Breast epithelium (tissue), 4 donors: Measurements from ENCODE around the gene PLPP1. TPM values are rescaled to one million over a fixed set of nuclear protein-coding genes. Genes with fewer than 3 reads are reported as not detected.
A peak's percentile ranks its signal among the peaks of the same experiment; 100 is the strongest.

Experiments used
- DNase-seq, 2 donors: peaks; one replicate each; pipeline ENCODE4 v3.0.0-alpha.2; 2019; ENCODE audit warnings: low spot score in 2 of 2
- H3K27ac ChIP-seq, 2 donors: fragments of 200-600 bp; sonication (generic) in 1 of 2; one replicate each; pipeline ENCODE4 v1.5.1; 2016 to 2019; ENCODE audit warnings: mild to moderate bottlenecking in 1 of 2
- H3K27me3 ChIP-seq, 2 donors: fragments of 200-600 bp; sonication (generic) in 1 of 2; one replicate each; pipeline versions ENCODE4 v1.5.1 to v1.6.0; 2017 to 2019; ENCODE audit warnings: control low read depth in 1 of 2, mild to moderate bottlenecking in 1 of 2
- H3K36me3 ChIP-seq: fragments of 200-600 bp; one replicate; pipeline ENCODE4 v1.5.1; 2019
- H3K4me1 ChIP-seq, 2 donors: fragments of 200-600 bp; sonication (generic); one replicate each; pipeline ENCODE4 v1.5.1; 2016 to 2019; ENCODE audit warnings: control low read depth in 1 of 2
- H3K4me3 ChIP-seq, 3 donors: fragments of 200-600 bp; sonication (generic); 1 replicate in 2 of 3; 2 replicates in 1 of 3; pipeline ENCODE4 v1.5.1; 2016 to 2019; ENCODE audit warnings: mild to moderate bottlenecking in 3 of 3, moderate library complexity in 2 of 3
- H3K9me3 ChIP-seq, 2 donors: fragments of 200-600 bp; sonication (generic) in 1 of 2; one replicate each; pipeline ENCODE4 v1.5.1; 2016 to 2019; ENCODE audit warnings: control low read depth in 1 of 2
- POLR2A ChIP-seq: fragments of 450-650 bp; IDR thresholded peaks from one replicate; pipeline ENCODE4 v1.6.1; 2016; ENCODE audit warnings: antibody characterized with exemption, mild to moderate bottlenecking, moderate library complexity
- POLR2AphosphoS5 ChIP-seq, 3 donors: sonication (generic); formaldehyde crosslinking; IDR thresholded peaks; one replicate each; pipeline ENCODE4 v1.6.1; 2017; ENCODE audit warnings: antibody characterized with exemption in 3 of 3
- intact Hi-C: fragments of 100-400 bp; cut with DNase I; formaldehyde crosslinking; loops from one replicate; pipeline ENCODE4 v1.15.1; 2023; ENCODE audit warnings: low total_unique reads
- total RNA-seq, 3 donors: library from RNA; depleted of rRNA; stranded (reverse); fragments of >200 nt; gene quantifications; one replicate each; pipeline ENCODE4 v1.1.0, GENCODE V29; 2016
- TF ChIP-seq, protein P1 (sequence below), 3 donors: fragments of 450-650 bp; IDR thresholded peaks; one replicate each; pipeline ENCODE4 v1.5.1; 2016 to 2017; ENCODE audit warnings: antibody characterized with exemption in 3 of 3, mild to moderate bottlenecking in 3 of 3, moderate library complexity in 3 of 3

Gene PLPP1
- total RNA-seq, 3 donors from 2014 or later = 177 to 339 (median 237) TPM

- H3K4me3 ChIP-seq = no peak overlapping the region
- no peak for DNase-seq
- intact Hi-C loops = no loop called here
- peaks cover 6% of the 10 kb centered on the region for H3K36me3 ChIP-seq
- no peaks in the 10 kb centered on the region for H3K27me3 ChIP-seq
- no peaks in the 10 kb centered on the region for H3K4me1 ChIP-seq
- no peak overlapping the region for H3K27ac ChIP-seq
- TF ChIP-seq POLR2A (no peak), POLR2AphosphoS5 (IDR thresholded peaks at IDR 0.05) (no peak)
- TF ChIP-seq, protein P1, sequence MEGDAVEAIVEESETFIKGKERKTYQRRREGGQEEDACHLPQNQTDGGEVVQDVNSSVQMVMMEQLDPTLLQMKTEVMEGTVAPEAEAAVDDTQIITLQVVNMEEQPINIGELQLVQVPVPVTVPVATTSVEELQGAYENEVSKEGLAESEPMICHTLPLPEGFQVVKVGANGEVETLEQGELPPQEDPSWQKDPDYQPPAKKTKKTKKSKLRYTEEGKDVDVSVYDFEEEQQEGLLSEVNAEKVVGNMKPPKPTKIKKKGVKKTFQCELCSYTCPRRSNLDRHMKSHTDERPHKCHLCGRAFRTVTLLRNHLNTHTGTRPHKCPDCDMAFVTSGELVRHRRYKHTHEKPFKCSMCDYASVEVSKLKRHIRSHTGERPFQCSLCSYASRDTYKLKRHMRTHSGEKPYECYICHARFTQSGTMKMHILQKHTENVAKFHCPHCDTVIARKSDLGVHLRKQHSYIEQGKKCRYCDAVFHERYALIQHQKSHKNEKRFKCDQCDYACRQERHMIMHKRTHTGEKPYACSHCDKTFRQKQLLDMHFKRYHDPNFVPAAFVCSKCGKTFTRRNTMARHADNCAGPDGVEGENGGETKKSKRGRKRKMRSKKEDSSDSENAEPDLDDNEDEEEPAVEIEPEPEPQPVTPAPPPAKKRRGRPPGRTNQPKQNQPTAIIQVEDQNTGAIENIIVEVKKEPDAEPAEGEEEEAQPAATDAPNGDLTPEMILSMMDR (IDR thresholded peaks at IDR 0.05) = no peak
- H3K9me3 ChIP-seq = no peaks in the 10 kb centered on the region
Measured at GRCh38 chr5:55427157-55427556, 107.6 kb downstream of the PLPP1 start.

DNA sequence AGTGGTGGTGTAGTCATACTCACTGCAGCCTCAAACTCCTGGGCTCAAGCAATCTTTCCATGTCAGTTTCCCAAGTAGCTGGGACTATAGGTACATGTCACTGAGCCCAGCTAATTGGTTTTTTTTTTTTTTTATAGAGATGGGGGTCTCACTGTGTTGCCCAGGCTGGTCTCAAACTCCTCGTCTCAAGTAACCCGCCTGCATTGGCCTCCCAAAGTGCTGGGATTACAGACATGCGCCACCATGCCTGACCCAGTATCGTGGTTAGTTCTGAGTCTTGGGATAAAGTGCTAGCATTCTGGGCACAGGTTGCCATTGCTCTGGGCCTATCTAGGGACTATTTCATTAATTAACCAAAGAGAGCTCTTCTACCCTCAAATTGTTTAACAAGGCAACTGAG is 108.3 kb downstream of the PLPP1 start:
- Histone ChIP-seq H3K9me3 (no peaks in the 10 kb centered on the region), H3K27me3 (no peaks in the 10 kb centered on the region), H3K4me3 (no peak overlapping the region), H3K27ac (no peak overlapping the region), H3K4me1 (no peaks in the 10 kb centered on the region), H3K36me3 (peaks cover 6% of the 10 kb centered on the region)
- intact Hi-C loops = no loop called here
- no peak for DNase-seq
- TF ChIP-seq, protein P1 (IDR thresholded peaks at IDR 0.05) = no peak
- no peak for TF ChIP-seq POLR2AphosphoS5 (IDR thresholded peaks at IDR 0.05)
- no peak for TF ChIP-seq POLR2A

DNA sequence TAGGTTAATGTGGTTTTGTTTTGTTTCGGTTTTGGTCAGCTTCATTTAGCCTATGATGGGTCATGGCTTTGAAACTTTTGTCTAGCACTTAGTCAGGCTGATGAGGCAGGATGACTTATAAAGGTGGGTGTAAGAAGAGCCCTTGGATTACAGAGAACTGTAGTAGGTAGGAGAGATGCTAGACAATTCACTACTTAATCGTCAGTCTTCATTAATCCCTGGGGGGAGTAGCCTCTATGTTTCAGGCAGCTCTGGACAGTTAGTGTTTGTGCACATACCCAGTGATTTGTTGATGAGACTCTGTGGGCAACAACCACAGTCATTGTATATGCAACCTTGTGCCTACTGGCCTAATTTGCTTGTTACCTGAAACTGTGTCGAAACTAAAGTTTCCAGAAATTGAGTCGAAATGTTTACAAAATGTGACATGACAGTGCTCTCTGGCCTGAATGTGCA is 113.7 kb downstream of the PLPP1 start:
- H3K4me1 ChIP-seq = no peaks in the 10 kb centered on the region
- no peaks in the 10 kb centered on the region for H3K27me3 ChIP-seq
- no peaks in the 10 kb centered on the region for H3K9me3 ChIP-seq
- TF ChIP-seq, protein P1 (IDR thresholded peaks at IDR 0.05) = no peak
- H3K36me3 ChIP-seq = peaks cover 6% of the 10 kb centered on the region
- H3K27ac ChIP-seq = peak overlapping the region in 1 of 2 donors; percentile 16
- intact Hi-C loops = no loop called here
- DNase-seq = no peak
- no peak overlapping the region for H3K4me3 ChIP-seq

DNA sequence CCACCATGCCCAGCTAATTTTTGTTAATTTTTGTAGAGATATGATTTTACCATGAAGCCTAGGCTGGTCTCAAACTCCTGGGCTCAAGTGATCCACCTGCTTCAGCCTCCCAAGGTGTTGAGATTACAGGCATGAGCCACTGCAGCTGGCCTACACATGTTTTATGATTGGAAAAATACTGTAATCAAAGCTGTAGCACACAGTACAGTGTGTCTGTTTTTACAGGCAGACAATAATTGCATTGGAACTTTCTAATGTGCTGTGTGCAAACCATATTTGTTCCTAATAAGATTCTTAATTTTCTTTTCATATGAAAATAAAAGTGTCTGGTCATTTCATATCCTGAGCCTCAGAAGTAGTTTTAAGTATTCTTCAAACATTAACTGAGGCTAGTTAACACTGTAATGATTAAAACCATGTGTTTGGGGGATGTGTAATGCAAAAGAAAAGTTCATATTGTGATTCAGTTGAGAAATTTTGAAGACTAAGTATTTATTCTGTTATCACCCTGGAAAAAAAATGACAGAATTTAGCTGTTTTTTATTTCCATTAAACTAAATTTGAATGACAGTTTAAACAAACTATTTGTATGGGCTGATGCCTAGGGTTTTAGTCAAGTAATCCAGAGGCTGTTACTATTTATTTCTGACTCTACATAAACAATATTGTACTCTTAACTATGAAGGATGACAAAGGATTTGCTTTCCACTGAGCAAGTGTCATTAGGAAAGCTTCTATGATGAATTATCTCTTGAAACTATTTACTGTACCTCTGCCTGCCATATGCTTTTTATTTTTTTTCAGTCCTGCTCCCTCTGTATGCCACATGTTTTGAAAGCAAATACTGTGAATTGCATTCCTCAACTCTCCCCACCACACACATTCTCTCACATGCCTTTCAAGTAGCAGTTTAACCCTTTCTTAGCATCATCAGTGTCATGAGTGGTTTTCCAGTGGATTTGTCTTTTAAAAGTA is 115.5 kb downstream of the PLPP1 start:
- Histone ChIP-seq H3K27ac (no peak overlapping the region), H3K36me3 (peaks cover 6% of the 10 kb centered on the region), H3K27me3 (no peaks in the 10 kb centered on the region), H3K4me3 (no peak overlapping the region), H3K4me1 (no peaks in the 10 kb centered on the region), H3K9me3 (no peaks in the 10 kb centered on the region)
- TF ChIP-seq, protein P1 (IDR thresholded peaks at IDR 0.05) = no peak
- no peak for TF ChIP-seq POLR2AphosphoS5 (IDR thresholded peaks at IDR 0.05)
- no peak for TF ChIP-seq POLR2A
- no peak for DNase-seq
- intact Hi-C loops = no loop called here

DNA sequence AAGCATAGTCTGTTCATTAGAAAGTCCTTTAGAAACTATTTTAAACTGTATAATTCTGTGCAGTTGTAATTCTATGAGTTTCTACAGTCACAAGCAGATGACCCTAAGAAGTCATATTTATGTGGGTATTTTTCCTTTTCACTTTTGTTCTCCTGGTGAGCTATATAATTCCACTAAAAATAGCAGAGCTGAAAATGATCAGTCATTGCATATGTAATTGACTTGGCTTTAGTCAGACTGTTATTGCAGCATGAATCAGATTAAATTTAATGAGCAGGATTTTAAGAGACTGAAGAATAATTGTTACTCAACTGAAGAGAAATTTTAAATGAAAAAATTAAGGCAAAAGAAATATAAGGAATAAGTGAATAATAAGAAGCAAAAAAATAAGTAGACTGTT is 118.5 kb downstream of the PLPP1 start:
- no peak overlapping the region for H3K4me3 ChIP-seq
- intact Hi-C loops = no loop called here

More for the DNA sequence above, 118.5 kb downstream of the PLPP1 start:
- H3K4me1 ChIP-seq = no peaks in the 10 kb centered on the region
- no peak overlapping the region for H3K27ac ChIP-seq
- no peaks in the 10 kb centered on the region for H3K36me3 ChIP-seq
- no peaks in the 10 kb centered on the region for H3K27me3 ChIP-seq
- H3K9me3 ChIP-seq = no peaks in the 10 kb centered on the region
- no peak for DNase-seq
- TF ChIP-seq POLR2AphosphoS5 (IDR thresholded peaks at IDR 0.05) = no peak
- no peak for TF ChIP-seq POLR2A
- TF ChIP-seq, protein P1 (IDR thresholded peaks at IDR 0.05) = no peak
